Keratinocyte (primary cell): ENCODE measurements around the gene TUBB4B.

Experiments
- EZH2 ChIP-seq: IDR thresholded peaks from one replicate; pipeline ENCODE4 v1.6.1; 2012; ENCODE audit warnings: inconsistent platforms, mild to moderate bottlenecking, low read length, moderate library complexity
- TF ChIP-seq, protein P1 (sequence below), 3 experiments: IDR thresholded peaks in 1 of 3; conservative IDR thresholded peaks in 1 of 3; optimal IDR thresholded peaks in 1 of 3; 2 replicates in 2 of 3; 3 replicates in 1 of 3; pipeline versions ENCODE3 to v1.5.1; 2011; ENCODE audit warnings: low read length in 3 of 3, mild to moderate bottlenecking in 3 of 3, moderate library complexity in 2 of 3, control low read depth in 1 of 3, inconsistent platforms in 1 of 3; ENCODE audit not compliant: insufficient read depth in 2 of 3; ENCODE audit errors: extremely low read depth in 1 of 3

GRCh38 chr9:137252555-137253506 is 11.7 kb downstream of the TUBB4B start:
- TF ChIP-seq, protein P1, sequence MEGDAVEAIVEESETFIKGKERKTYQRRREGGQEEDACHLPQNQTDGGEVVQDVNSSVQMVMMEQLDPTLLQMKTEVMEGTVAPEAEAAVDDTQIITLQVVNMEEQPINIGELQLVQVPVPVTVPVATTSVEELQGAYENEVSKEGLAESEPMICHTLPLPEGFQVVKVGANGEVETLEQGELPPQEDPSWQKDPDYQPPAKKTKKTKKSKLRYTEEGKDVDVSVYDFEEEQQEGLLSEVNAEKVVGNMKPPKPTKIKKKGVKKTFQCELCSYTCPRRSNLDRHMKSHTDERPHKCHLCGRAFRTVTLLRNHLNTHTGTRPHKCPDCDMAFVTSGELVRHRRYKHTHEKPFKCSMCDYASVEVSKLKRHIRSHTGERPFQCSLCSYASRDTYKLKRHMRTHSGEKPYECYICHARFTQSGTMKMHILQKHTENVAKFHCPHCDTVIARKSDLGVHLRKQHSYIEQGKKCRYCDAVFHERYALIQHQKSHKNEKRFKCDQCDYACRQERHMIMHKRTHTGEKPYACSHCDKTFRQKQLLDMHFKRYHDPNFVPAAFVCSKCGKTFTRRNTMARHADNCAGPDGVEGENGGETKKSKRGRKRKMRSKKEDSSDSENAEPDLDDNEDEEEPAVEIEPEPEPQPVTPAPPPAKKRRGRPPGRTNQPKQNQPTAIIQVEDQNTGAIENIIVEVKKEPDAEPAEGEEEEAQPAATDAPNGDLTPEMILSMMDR (optimal IDR thresholded peaks at IDR 0.05 in 1 of 3, IDR thresholded peaks at IDR 0.05 in 1 of 3, conservative IDR thresholded peaks at IDR 0.05 in 1 of 3; ENCODE audit: extremely low read depth in 1 of 3, insufficient read depth in 2 of 3, low read length in 3 of 3) = no peak
- TF ChIP-seq EZH2 = no peak
